Smooth muscle cell (in vitro differentiated cells): ENCODE data around the gene SLC17A7. TPM values are rescaled to one million over a fixed set of nuclear protein-coding genes. Genes with fewer than 3 reads are reported as not detected.

Source experiments
- DNase-seq: peaks from one replicate; lab custom pipeline; 2025; ENCODE audit not compliant: unreplicated experiment; lab: John Stamatoyannopoulos, UW
- H2AFZ ChIP-seq: fragments of 200-600 bp; sonication (generic); 2 replicates; pipeline ENCODE4 v1.6.0; 2016; ENCODE audit warnings: antibody characterized with exemption, low read depth, mild to moderate bottlenecking
- H3F3A ChIP-seq: fragments of 200-600 bp; sonication (generic); 2 replicates; pipeline ENCODE4 v1.6.0; 2017; ENCODE audit warnings: antibody characterized with exemption, low read depth
- H3K27ac ChIP-seq: fragments of 200-600 bp; sonication (generic); 2 replicates; pipeline ENCODE4 v1.5.1; 2016; ENCODE audit warnings: low read depth, mild to moderate bottlenecking
- H3K27me3 ChIP-seq: fragments of 200-600 bp; sonication (generic); 2 replicates; pipeline ENCODE4 v1.6.1; 2016; ENCODE audit warnings: low read depth, mild to moderate bottlenecking
- H3K36me3 ChIP-seq: fragments of 200-600 bp; sonication (generic); 2 replicates; pipeline ENCODE4 v1.5.1; 2016; ENCODE audit warnings: low read depth
- H3K4me1 ChIP-seq: fragments of 200-600 bp; sonication (generic); 2 replicates; pipeline ENCODE4 v1.5.1; 2016; ENCODE audit warnings: low read depth
- H3K4me2 ChIP-seq: fragments of 200-600 bp; sonication (generic); 2 replicates; pipeline ENCODE4 v1.6.0; 2016; ENCODE audit warnings: mild to moderate bottlenecking
- H3K4me3 ChIP-seq: fragments of 200-600 bp; sonication (generic); 2 replicates; pipeline ENCODE4 v1.5.1; 2016; ENCODE audit warnings: mild to moderate bottlenecking
- H3K79me2 ChIP-seq: fragments of 200-600 bp; sonication (generic); 2 replicates; pipeline ENCODE4 v1.6.0; 2016; ENCODE audit warnings: low read depth, mild to moderate bottlenecking
- H3K9ac ChIP-seq: fragments of 200-600 bp; sonication (generic); 2 replicates; pipeline ENCODE4 v1.6.0; 2016; ENCODE audit warnings: low read depth
- H3K9me3 ChIP-seq: fragments of 200-600 bp; sonication (generic); replicated peaks from 2 replicates; pipeline ENCODE4 v1.5.1; 2016; ENCODE audit warnings: low read depth
- H4K20me1 ChIP-seq: fragments of 200-600 bp; sonication (generic); 2 replicates; pipeline ENCODE4 v1.6.0; 2016; ENCODE audit warnings: low read depth
- CTCF ChIP-seq: fragments of 200-600 bp; sonication (generic); IDR thresholded peaks from 2 replicates; pipeline ENCODE4 v1.5.1; 2017; ENCODE audit warnings: borderline replicate concordance, mild to moderate bottlenecking, antibody characterized with exemption; ENCODE audit not compliant: insufficient read depth, poor library complexity, severe bottlenecking
- WGBS: methylation state at CpG from one replicate; pipeline ENCODE4 v1.1.7; 2016; ENCODE audit warnings: low lambda C conversion rate; 5-methylcytosine and 5-hydroxymethylcytosine counted together
- polyA plus RNA-seq: library from polyadenylated mRNA; unstranded; fragments of >200 nt; fragmentation: Nextera tagmentation; extraction: Ambion mirVana; gene quantifications from 2 replicates; pipeline ENCODE4 v1.2.1, GENCODE V29; 2016
- total RNA-seq: library from RNA; depleted of rRNA; stranded (reverse); fragments of >200 nt; gene quantifications from 2 replicates; pipeline ENCODE4 v1.2.3, GENCODE V29; 2014

Gene SLC17A7
- total and polyA plus RNA-seq, 2 experiments from 2014 or later: 0.04 TPM; not detected in 1

- Histone ChIP-seq H3K4me1 (no peaks in the 10 kb centered on the region), H3F3A (no peaks in the 10 kb centered on the region), H3K27ac (no peak overlapping the region), H3K9me3 (no peaks in the 10 kb centered on the region), H3K79me2 (no peaks in the 10 kb centered on the region), H3K4me3 (no peak overlapping the region), H3K27me3 (peaks cover 17% of the 10 kb centered on the region), H3K4me2 (no peak overlapping the region), H2AFZ (no peak overlapping the region), H3K9ac (no peak overlapping the region), H4K20me1 (no peaks in the 10 kb centered on the region), H3K36me3 (no peaks in the 10 kb centered on the region)
- WGBS: 95% methylated on average over 3 of the region's 3 CpGs
- TF ChIP-seq CTCF: no peak
- no peak for DNase-seq
Measured at GRCh38 chr19:49414256-49414655, 27.1 kb downstream of the SLC17A7 start.

- DNase-seq: no peak
- H2AFZ ChIP-seq: no peak overlapping the region
- no peaks in the 10 kb centered on the region for H3K4me1 ChIP-seq
- H3F3A ChIP-seq: no peaks in the 10 kb centered on the region
- no peaks in the 10 kb centered on the region for H3K36me3 ChIP-seq
- no peaks in the 10 kb centered on the region for H3K79me2 ChIP-seq
- no peak overlapping the region for H3K4me3 ChIP-seq
- H3K9ac ChIP-seq: no peak overlapping the region
- no peaks in the 10 kb centered on the region for H3K9me3 ChIP-seq
- H3K27ac ChIP-seq: no peak overlapping the region
- H3K4me2 ChIP-seq: no peak overlapping the region
- peaks cover 8% of the 10 kb centered on the region for H3K27me3 ChIP-seq
- WGBS: 51% methylated on average over 9 of the region's 9 CpGs
- no peaks in the 10 kb centered on the region for H4K20me1 ChIP-seq
- no peak for TF ChIP-seq CTCF
Measured at GRCh38 chr19:49413348-49413747, 28.0 kb downstream of the SLC17A7 start.

- no peaks in the 10 kb centered on the region for H3K36me3 ChIP-seq
- H3F3A ChIP-seq: no peaks in the 10 kb centered on the region
- H4K20me1 ChIP-seq: no peaks in the 10 kb centered on the region
- no peak for DNase-seq
- no peaks in the 10 kb centered on the region for H3K9me3 ChIP-seq
- no peak overlapping the region for H3K4me3 ChIP-seq
- 90% methylated on average over 3 of the region's 3 CpGs for WGBS
- no peaks in the 10 kb centered on the region for H3K27me3 ChIP-seq
- H3K9ac ChIP-seq: no peak overlapping the region
- no peak overlapping the region for H2AFZ ChIP-seq
- no peaks in the 10 kb centered on the region for H3K79me2 ChIP-seq
- no peak for TF ChIP-seq CTCF
- H3K27ac ChIP-seq: no peak overlapping the region
- H3K4me1 ChIP-seq: no peaks in the 10 kb centered on the region
- no peak overlapping the region for H3K4me2 ChIP-seq
Measured at GRCh38 chr19:49411681-49412326, 29.5 kb downstream of the SLC17A7 start.

GRCh38 chr19:49409441-49410029 lies 31.8 kb downstream of the SLC17A7 start:
- H3K27ac ChIP-seq: no peak overlapping the region
- H4K20me1 ChIP-seq: no peaks in the 10 kb centered on the region
- no peaks in the 10 kb centered on the region for H3K9me3 ChIP-seq
- TF ChIP-seq CTCF: no peak
- H2AFZ ChIP-seq: no peak overlapping the region
- H3K4me2 ChIP-seq: no peak overlapping the region
- no peaks in the 10 kb centered on the region for H3K79me2 ChIP-seq
- 93% methylated on average over 5 of the region's 5 CpGs for WGBS
- no peaks in the 10 kb centered on the region for H3F3A ChIP-seq
- H3K9ac ChIP-seq: no peak overlapping the region
- no peak overlapping the region for H3K4me3 ChIP-seq
- H3K36me3 ChIP-seq: no peaks in the 10 kb centered on the region
- no peaks in the 10 kb centered on the region for H3K27me3 ChIP-seq
- no peak for DNase-seq
- H3K4me1 ChIP-seq: peaks cover 3% of the 10 kb centered on the region
